ENCODE data around the gene RABGAP1L. TPM values are rescaled to one million over a fixed set of nuclear protein-coding genes. Genes with fewer than 3 reads are reported as not detected.

The RABGAP1L gene
- total RNA-seq, 4 donors from 2014 or later = 31.2 to 115 (median 62.5) TPM

DNA sequence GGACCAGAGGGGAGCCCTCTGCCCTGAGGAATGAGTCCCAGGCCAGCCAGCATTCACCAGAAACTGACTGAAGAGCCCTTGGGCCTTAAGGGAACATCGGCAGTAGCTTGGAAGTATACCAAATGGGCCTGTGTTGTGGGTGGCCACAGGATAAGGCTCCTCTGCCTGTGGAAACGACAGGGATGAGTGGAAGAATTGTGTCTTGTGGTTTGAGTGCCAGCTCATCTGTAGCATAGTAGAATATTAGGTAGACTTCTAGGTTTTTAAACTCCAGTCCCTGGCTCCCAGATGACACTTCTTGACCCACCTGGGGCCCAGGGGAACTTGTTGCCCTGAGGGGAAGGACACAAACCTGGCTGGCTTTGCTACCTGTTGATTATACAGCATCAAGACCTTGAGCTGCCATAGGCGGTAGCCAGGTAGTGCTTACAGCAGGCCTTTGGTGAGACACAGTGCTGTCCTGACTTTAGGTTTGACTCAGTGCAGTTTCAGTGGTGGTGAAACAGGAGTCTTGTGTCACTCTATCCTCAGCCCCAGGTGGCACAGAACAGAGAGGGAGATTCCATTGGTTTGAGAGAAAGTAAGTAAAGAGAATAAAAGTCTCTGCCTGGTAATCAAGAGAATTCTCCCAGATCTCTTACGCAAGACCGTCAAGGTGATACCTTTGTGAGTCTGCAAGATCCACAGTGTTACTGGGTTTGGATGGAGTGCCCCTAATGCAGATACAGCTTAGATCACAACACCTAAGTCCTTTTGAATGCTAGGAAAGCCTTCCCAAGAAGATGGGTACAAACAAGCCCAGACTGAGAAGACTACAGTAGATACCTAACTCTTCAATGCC lies 50.2 kb downstream of the RABGAP1L start:
- Histone ChIP-seq H3K4me1 (peaks cover 0 to 6% (median 0%) of the 10 kb centered on the region in 3 donors), H3K9me3 (no peaks in the 10 kb centered on the region), H3K4me3 (no peak overlapping the region), H3K36me3 (no peaks in the 10 kb centered on the region), H3K27me3 (no peaks in the 10 kb centered on the region), H3K27ac (no peak overlapping the region)
- ATAC-seq = no peak
- no peak for TF ChIP-seq EP300 (IDR thresholded peaks at IDR 0.05)
- no peak for TF ChIP-seq POLR2A (IDR thresholded peaks at IDR 0.05)
- TF ChIP-seq POLR2AphosphoS5 (IDR thresholded peaks at IDR 0.05) = no peak
- TF ChIP-seq, protein P1, sequence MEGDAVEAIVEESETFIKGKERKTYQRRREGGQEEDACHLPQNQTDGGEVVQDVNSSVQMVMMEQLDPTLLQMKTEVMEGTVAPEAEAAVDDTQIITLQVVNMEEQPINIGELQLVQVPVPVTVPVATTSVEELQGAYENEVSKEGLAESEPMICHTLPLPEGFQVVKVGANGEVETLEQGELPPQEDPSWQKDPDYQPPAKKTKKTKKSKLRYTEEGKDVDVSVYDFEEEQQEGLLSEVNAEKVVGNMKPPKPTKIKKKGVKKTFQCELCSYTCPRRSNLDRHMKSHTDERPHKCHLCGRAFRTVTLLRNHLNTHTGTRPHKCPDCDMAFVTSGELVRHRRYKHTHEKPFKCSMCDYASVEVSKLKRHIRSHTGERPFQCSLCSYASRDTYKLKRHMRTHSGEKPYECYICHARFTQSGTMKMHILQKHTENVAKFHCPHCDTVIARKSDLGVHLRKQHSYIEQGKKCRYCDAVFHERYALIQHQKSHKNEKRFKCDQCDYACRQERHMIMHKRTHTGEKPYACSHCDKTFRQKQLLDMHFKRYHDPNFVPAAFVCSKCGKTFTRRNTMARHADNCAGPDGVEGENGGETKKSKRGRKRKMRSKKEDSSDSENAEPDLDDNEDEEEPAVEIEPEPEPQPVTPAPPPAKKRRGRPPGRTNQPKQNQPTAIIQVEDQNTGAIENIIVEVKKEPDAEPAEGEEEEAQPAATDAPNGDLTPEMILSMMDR (IDR thresholded peaks at IDR 0.05) = no peak
- WGBS, 2 donors (ENCODE audit: low coverage in 1 of 2) = 89 to 100% methylated on average over 3 to 4 of the region's 5 CpGs

DNA sequence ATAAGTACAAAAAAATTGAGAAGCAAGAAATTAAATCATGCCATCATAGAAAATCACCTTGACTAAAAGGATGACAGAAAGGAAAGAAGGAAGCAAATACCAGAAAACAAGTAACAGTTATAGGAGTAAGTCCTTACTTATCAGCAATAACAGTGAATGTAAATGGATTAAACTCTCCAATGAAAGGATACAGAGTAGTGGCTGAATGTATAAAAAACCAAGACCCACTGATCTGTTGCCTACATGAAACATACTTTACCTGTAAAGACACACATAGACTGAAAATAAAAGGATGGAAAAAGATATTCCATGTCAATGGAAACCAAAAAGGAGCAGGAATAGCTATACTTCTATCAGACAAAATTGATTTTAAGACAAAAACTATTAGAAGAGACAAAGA lies 52.2 kb downstream of the RABGAP1L start:
- H3K9me3 ChIP-seq = no peaks in the 10 kb centered on the region
- TF ChIP-seq, protein P1 (IDR thresholded peaks at IDR 0.05) = no peak
- TF ChIP-seq EP300 (IDR thresholded peaks at IDR 0.05) (no peak), POLR2AphosphoS5 (IDR thresholded peaks at IDR 0.05) (no peak), POLR2A (IDR thresholded peaks at IDR 0.05) (no peak)

DNA sequence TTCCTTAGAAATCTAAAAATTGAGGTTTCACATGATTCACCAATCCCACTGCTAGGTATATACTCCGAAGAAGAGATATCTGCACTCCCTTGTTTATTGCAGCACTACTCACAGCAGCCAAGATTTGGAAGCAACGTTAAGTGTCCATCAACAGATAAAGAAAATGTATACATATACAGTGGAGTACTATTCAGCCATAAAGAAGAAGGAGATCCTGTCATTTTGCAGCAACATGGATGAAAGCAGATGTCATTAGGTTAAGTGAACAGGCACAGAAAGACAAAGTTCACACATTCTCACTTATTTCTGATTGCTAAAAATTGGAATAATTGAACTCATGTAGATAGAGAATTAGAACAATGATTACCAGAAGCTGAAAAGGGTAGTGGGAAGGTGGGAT lies 56.4 kb downstream of the RABGAP1L start:
- no peaks in the 10 kb centered on the region for H3K27me3 ChIP-seq
- H3K36me3 ChIP-seq = no peaks in the 10 kb centered on the region
- no peaks in the 10 kb centered on the region for H3K9me3 ChIP-seq
- H3K4me1 ChIP-seq = peaks cover 0 to 31% (median 4%) of the 10 kb centered on the region in 3 donors
- ATAC-seq = no peak
- 88 to 96% methylated on average over 2 of the region's 2 CpGs for WGBS, 2 donors (ENCODE audit: low coverage in 1 of 2)
- no peak for TF ChIP-seq POLR2A (IDR thresholded peaks at IDR 0.05)
- TF ChIP-seq, protein P1 (IDR thresholded peaks at IDR 0.05) = no peak
- no peak for TF ChIP-seq POLR2AphosphoS5 (IDR thresholded peaks at IDR 0.05)
- no peak for TF ChIP-seq EP300 (IDR thresholded peaks at IDR 0.05)
- H3K27ac ChIP-seq = no peak overlapping the region
- no peak overlapping the region for H3K4me3 ChIP-seq

More for the DNA sequence above, 52.2 kb downstream of the RABGAP1L start:
- no peak overlapping the region for H3K27ac ChIP-seq
- ATAC-seq = no peak
- no peak overlapping the region for H3K4me3 ChIP-seq
- no peaks in the 10 kb centered on the region for H3K4me1 ChIP-seq
- H3K36me3 ChIP-seq = no peaks in the 10 kb centered on the region
- no peaks in the 10 kb centered on the region for H3K27me3 ChIP-seq

DNA sequence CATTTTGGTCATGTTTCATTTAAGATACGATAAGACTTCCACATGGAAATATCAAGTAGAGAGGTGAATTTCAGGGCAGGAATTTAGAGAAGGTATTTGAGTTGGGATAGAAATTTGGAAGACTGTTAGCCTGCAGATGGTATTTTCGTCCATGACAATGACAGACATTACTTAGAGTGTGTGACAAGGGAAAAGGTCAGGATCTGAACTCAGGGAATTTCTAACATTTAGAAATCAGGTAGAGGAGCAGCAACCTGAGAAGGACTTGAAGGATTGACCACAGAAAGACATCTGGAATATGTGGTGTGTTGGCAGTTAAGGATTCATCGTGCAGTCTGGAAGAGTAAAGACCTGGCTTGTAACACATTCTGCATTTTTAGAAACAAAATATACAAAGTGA lies 57.9 kb downstream of the RABGAP1L start:
- Histone ChIP-seq H3K9me3 (no peaks in the 10 kb centered on the region), H3K27ac (peak overlapping the region in 2 of 4 donors; percentile 57 to 59), H3K4me1 (peaks cover 0 to 31% (median 4%) of the 10 kb centered on the region in 3 donors), H3K27me3 (no peaks in the 10 kb centered on the region), H3K36me3 (peaks cover 0 to 8% of the 10 kb centered on the region in 2 donors), H3K4me3 (no peak overlapping the region)
- 25 to 26% methylated on average over 2 to 3 of the region's 3 CpGs for WGBS, 2 donors (ENCODE audit: low coverage in 1 of 2)
- ATAC-seq = no peak
- TF ChIP-seq, protein P1 (IDR thresholded peaks at IDR 0.05) = no peak
- TF ChIP-seq POLR2AphosphoS5 (IDR thresholded peaks at IDR 0.05) (no peak), POLR2A (IDR thresholded peaks at IDR 0.05) (no peak), EP300 (IDR thresholded peaks at IDR 0.05) (no peak)

Measured in gastroesophageal sphincter (tissue), 4 donors.